DOHH2 (cell line): ENCODE results near the gene TOPBP1.

Experiments
- EZH2phosphoT487 ChIP-seq: fragments of 200-600 bp; sonication (generic); IDR thresholded peaks from 2 replicates; pipeline ENCODE4 v1.6.1; 2017; ENCODE audit warnings: borderline replicate concordance, mild to moderate bottlenecking, antibody characterized with exemption, low read length, moderate library complexity, mixed read lengths
- TF ChIP-seq, protein P1 (sequence below): fragments of 200-600 bp; sonication (generic); IDR thresholded peaks from one replicate; pipeline ENCODE4 v1.5.1; 2014; ENCODE audit warnings: antibody characterized with exemption, mild to moderate bottlenecking, low read depth, low read length; ENCODE audit not compliant: poor library complexity, severe bottlenecking

DNA sequence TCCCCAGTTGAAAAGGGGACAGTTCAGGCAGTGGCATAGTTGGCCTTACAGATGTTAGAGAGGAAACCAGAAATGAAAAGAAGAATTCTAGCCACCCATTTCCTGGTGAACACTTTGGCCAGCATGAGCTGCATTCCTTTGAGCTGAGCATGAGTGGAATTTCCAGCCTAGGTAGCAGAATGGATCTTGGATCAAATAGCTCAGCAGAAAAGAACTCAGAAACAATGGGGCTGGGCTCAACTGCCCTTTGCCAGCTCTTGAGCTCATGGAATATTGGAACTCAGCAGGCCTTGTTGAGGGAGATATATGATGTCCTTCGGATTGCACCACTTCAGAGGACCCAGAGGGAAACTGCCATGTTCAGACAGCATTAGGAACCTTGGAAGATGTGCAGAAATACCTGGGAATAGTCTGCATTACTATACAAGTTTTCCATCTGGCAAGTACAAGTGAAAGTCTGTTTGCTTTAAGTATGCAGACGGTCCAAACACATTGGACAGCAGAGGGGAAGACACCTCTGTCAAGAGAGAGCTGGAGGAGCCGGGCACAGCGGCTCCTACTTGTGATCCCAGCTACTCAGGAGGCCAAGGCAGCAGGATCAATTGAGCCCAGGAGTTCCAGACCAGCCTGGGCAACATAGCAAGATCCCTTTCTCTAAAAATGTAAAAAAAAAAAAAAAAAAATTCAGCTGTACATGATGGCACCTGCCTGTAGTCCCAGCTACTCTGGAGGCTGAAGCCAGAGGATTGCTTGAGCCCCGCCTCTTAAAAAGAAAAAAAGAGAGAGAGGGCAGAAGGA, 91.4 kb downstream of the TOPBP1 start:
- TF ChIP-seq, protein P1, sequence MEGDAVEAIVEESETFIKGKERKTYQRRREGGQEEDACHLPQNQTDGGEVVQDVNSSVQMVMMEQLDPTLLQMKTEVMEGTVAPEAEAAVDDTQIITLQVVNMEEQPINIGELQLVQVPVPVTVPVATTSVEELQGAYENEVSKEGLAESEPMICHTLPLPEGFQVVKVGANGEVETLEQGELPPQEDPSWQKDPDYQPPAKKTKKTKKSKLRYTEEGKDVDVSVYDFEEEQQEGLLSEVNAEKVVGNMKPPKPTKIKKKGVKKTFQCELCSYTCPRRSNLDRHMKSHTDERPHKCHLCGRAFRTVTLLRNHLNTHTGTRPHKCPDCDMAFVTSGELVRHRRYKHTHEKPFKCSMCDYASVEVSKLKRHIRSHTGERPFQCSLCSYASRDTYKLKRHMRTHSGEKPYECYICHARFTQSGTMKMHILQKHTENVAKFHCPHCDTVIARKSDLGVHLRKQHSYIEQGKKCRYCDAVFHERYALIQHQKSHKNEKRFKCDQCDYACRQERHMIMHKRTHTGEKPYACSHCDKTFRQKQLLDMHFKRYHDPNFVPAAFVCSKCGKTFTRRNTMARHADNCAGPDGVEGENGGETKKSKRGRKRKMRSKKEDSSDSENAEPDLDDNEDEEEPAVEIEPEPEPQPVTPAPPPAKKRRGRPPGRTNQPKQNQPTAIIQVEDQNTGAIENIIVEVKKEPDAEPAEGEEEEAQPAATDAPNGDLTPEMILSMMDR = no peak
- TF ChIP-seq EZH2phosphoT487 = no peak
